ENCODE measurements around the gene INO80. TPM values are rescaled to one million over a fixed set of nuclear protein-coding genes. Genes with fewer than 3 reads are reported as not detected.

The INO80 gene
- total RNA-seq, 1 donor from 2014 or later = 20.4 TPM

DNA sequence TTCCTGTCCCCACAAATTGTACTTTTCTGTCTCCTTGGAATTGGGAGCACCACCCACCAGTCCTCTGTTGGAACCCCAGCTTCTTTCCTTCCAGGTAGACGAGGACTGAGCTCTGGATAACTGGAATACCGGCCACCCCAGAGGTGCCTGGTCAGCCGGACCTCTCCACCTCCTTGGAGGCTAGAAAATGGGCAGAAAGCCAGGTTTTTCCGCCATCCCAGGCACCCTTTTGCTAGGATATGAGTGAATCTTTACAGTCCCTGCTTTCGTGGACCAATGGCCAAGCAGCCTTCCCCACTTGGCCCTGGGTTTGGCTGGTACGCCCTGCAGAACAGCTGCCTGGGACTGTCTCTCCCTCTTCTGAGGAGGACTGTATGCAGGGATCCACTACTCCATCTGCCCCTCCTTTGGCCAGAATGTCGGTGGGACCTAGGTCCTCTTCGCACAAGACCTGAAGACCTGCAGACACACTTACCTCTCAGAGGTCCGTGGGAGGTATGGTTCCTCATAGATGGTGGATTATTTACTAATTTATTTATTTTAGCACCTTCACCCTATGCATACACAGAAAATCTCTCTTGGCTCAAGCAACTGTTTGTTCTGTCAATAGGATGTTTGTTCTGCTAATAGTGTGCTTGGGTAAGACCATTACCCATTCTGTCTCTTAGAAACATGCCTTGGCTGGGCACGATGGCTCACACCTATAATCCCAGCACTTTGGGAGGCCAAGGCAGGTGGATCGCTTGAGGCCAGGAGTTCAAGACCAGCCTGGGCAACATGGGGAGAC is 171.4 kb downstream of the INO80 start:
- H3K27ac Mint-ChIP-seq (ENCODE audit: unreplicated experiment) = no peak overlapping the region
- no peaks in the 10 kb centered on the region for H3K27me3 Mint-ChIP-seq (ENCODE audit: unreplicated experiment)
- peaks cover 13% of the 10 kb centered on the region for H3K4me1 Mint-ChIP-seq (ENCODE audit: low read depth, unreplicated experiment)
- H3K9me3 Mint-ChIP-seq (ENCODE audit: unreplicated experiment) = peaks cover 5% of the 10 kb centered on the region
- TF ChIP-seq, protein P1, sequence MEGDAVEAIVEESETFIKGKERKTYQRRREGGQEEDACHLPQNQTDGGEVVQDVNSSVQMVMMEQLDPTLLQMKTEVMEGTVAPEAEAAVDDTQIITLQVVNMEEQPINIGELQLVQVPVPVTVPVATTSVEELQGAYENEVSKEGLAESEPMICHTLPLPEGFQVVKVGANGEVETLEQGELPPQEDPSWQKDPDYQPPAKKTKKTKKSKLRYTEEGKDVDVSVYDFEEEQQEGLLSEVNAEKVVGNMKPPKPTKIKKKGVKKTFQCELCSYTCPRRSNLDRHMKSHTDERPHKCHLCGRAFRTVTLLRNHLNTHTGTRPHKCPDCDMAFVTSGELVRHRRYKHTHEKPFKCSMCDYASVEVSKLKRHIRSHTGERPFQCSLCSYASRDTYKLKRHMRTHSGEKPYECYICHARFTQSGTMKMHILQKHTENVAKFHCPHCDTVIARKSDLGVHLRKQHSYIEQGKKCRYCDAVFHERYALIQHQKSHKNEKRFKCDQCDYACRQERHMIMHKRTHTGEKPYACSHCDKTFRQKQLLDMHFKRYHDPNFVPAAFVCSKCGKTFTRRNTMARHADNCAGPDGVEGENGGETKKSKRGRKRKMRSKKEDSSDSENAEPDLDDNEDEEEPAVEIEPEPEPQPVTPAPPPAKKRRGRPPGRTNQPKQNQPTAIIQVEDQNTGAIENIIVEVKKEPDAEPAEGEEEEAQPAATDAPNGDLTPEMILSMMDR (IDR thresholded peaks at IDR 0.05; ENCODE audit: partially characterized antibody, unreplicated experiment) = no peak
- no peak overlapping the region for H3K4me3 Mint-ChIP-seq (ENCODE audit: unreplicated experiment)
- peaks cover 6% of the 10 kb centered on the region for H3K36me3 Mint-ChIP-seq (ENCODE audit: unreplicated experiment)
- no peak for DNase-seq

DNA sequence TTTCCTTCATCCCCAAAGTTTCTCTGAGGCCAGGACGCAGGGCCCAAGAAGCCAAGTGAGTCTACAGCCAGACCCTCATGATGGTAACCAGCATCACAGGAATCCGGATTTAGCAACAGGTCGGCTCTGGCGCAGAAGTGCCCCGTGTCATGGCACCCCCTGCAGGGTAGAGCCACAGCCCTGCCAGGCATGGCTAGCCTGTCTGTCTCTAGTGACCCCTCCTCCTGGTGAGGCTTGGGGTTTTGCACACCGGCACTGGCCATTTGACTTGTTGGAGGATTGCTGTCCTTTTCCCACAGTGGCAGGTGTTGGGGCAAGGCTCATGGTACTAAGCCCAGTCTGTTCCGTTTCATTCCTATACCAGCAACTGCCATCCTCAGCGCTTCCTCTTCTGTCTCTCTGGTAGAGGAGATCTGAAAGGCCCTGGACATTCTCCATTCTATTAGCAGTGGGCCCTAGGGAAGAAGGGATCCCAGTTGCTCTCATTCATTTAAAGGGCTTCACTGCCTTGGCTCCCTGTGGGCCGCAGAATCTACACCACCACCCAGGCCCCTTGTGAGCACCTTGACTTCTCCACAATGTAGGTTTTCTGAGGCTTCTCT is 172.2 kb downstream of the INO80 start:
- H3K27ac Mint-ChIP-seq (ENCODE audit: unreplicated experiment) = no peak overlapping the region
- no peak overlapping the region for H3K4me3 Mint-ChIP-seq (ENCODE audit: unreplicated experiment)
- DNase-seq = no peak
- TF ChIP-seq, protein P1 (IDR thresholded peaks at IDR 0.05; ENCODE audit: partially characterized antibody, unreplicated experiment) = no peak
- H3K36me3 Mint-ChIP-seq (ENCODE audit: unreplicated experiment) = peaks cover 6% of the 10 kb centered on the region
- peaks cover 8% of the 10 kb centered on the region for H3K9me3 Mint-ChIP-seq (ENCODE audit: unreplicated experiment)
- peaks cover 14% of the 10 kb centered on the region for H3K4me1 Mint-ChIP-seq (ENCODE audit: low read depth, unreplicated experiment)
- H3K27me3 Mint-ChIP-seq (ENCODE audit: unreplicated experiment) = no peaks in the 10 kb centered on the region

GRCh38 chr15:40942878-40943277 is 173.2 kb downstream of the INO80 start:
- Mint-ChIP-seq H3K4me3 (ENCODE audit: unreplicated experiment) (peak overlapping the region; percentile 47), H3K27me3 (ENCODE audit: unreplicated experiment) (no peaks in the 10 kb centered on the region), H3K4me1 (ENCODE audit: low read depth, unreplicated experiment) (peaks cover 18% of the 10 kb centered on the region), H3K36me3 (ENCODE audit: unreplicated experiment) (peaks cover 6% of the 10 kb centered on the region), H3K9me3 (ENCODE audit: unreplicated experiment) (peaks cover 6% of the 10 kb centered on the region), H3K27ac (ENCODE audit: unreplicated experiment) (no peak overlapping the region)
- no peak for DNase-seq
- TF ChIP-seq, protein P1 (IDR thresholded peaks at IDR 0.05; ENCODE audit: partially characterized antibody, unreplicated experiment) = no peak

GRCh38 chr15:40942337-40942854 is 173.7 kb downstream of the INO80 start:
- Mint-ChIP-seq H3K4me3 (ENCODE audit: unreplicated experiment) (peak overlapping the region; percentile 47), H3K4me1 (ENCODE audit: low read depth, unreplicated experiment) (peaks cover 19% of the 10 kb centered on the region), H3K36me3 (ENCODE audit: unreplicated experiment) (peaks cover 6% of the 10 kb centered on the region), H3K9me3 (ENCODE audit: unreplicated experiment) (peaks cover 6% of the 10 kb centered on the region), H3K27ac (ENCODE audit: unreplicated experiment) (no peak overlapping the region), H3K27me3 (ENCODE audit: unreplicated experiment) (no peaks in the 10 kb centered on the region)
- TF ChIP-seq, protein P1 (IDR thresholded peaks at IDR 0.05; ENCODE audit: partially characterized antibody, unreplicated experiment) = no peak
- DNase-seq = no peak
